Occipital lobe (tissue), 2 donors: ENCODE results near the gene GFRA1. TPM values are rescaled to one million over a fixed set of nuclear protein-coding genes. Genes with fewer than 3 reads are reported as not detected.
A peak's percentile ranks its signal among the peaks of the same experiment; 100 is the strongest.

Experiments
- DNase-seq: peaks from one replicate; lab custom pipeline; 2025; lab: John Stamatoyannopoulos, UW
- total RNA-seq: library from RNA; depleted of rRNA; stranded (reverse); fragments of >200 nt; gene quantifications from one replicate; pipeline ENCODE4 v1.2.3, GENCODE V29; 2014

Gene GFRA1
- total RNA-seq, 1 donor from 2014 or later, result 4.7 TPM

GRCh38 chr10:116241642-116242410 is 31.2 kb downstream of the GFRA1 start:
- DNase-seq, result no peak

- DNase-seq, result no peak
Observed at GRCh38 chr10:116241085-116241484, 31.9 kb downstream of the GFRA1 start.

DNA sequence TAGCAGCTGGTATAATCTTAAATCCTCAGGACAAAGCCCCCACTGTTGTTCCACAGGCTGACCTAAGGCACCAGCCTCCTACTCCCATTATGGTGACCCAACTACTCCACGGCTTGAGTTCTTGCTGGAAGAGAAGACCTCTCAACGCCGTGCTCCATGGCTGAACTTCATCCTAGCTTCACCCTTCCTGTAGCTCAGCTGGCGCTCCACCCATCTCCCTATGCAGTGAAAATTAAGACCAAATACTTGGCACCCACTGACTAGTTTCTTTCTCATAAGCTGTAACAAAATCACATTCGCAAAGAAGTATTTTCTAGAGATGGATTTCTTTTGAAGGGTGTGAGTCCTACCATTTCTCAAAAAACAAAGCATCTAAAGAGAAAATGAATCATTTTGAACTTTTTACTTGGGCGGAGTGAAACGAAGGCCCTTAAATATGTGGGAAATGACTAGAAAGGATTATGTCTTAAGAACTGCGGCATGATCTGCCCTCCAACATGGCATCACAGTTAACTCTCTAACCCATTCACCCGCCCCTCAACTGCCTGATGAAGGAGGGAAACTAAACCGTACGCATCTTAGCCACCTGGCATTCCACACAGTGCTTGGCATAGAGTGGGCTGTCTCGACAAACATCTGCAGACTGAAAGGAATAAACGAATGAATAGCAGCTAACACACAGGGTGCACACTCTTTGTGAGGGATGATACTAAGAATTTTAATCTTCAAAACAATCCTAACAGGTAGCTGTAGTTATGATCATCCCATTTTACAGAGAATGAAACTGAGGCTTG is 32.7 kb downstream of the GFRA1 start:
- DNase-seq, result no peak

- DNase-seq, result no peak
Observed at GRCh38 chr10:116239229-116239628, 33.8 kb downstream of the GFRA1 start.

DNA sequence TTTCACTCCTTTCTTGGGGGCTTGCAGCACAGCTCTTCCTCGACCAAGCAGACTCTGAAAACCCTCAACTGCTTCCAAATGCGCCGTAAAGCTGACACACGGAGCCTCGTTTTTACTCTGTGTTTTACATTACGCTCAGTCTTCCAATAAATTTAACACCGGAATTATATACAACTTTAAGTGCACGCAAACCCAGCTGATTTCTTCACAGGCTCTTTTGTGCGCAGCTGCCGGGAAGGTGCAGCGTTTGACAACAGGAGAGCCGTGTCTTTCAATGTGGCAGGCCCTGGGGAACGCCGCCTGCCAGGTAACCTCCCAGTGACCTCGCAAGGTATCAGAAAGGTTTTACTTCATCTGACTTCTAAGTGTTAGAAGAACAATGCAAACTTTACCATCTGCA is 35.0 kb downstream of the GFRA1 start:
- DNase-seq, result no peak

DNA sequence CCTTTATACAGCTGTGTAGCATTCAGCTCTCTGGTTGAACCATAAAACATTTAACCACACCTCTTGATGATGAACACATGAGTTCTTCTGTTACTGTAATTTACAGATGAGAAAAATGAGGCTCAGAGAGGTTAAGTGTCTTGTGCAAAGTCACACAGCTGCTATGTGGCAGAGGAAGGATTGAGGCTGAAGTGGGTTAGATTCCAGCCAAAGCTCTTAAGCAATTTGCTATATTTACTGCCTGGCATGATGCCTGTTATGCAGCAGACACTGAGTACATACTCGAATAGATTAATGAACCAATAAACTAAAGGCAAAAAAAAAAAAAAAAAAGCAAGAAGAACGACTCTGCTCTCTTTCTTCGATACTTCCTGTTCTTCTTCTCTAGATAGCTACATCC is 35.7 kb downstream of the GFRA1 start:
- DNase-seq, result no peak

GRCh38 chr10:116233230-116233629 is 39.8 kb downstream of the GFRA1 start:
- DNase-seq, result no peak

- no peak for DNase-seq
Observed at GRCh38 chr10:116232613-116233012, 40.4 kb downstream of the GFRA1 start.

GRCh38 chr10:116226766-116227165 is 46.2 kb downstream of the GFRA1 start:
- no peak for DNase-seq

DNA sequence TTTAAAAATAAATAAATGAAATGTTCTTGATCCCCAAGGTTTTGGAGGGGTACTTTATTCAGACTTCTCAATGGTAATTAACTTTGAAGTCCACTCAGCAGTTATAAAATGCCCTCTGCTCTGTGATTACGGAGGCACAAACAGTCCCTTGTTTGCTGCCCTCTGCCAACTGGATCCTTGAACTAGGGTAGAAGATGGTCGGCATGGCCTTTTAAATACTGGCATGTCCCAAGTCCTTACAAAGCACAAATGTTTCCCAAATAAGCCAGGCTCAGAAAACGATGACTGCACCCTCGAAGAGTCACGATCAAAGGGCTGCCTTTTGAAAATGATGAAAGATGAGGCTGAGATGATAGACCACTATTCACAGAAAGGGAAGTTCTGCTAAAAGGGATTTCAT is 47.0 kb downstream of the GFRA1 start:
- DNase-seq, result no peak

- no peak for DNase-seq
Observed at GRCh38 chr10:116223289-116223688, 49.7 kb downstream of the GFRA1 start.

GRCh38 chr10:116221053-116221452 is 52.0 kb downstream of the GFRA1 start:
- DNase-seq, result no peak

DNA sequence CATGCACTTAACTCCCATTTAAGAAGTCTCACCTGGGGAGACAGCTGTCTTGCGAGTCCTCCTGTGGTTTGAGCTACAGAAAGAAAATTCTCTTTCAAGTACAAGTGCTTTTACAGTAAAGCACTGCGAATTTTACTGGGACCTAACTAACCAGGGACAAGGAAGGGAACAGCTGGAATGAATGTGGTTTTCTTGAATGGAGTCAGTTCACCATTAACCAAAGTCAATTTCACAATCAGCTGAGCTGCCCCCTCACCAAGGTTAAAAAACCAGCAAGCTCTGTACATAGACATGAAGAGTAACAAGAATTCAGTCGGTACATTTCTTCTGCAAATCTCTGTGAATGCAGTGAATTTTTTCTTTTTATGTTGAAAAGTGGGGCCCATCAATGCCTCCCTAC is 56.3 kb downstream of the GFRA1 start:
- no peak for DNase-seq

DNA sequence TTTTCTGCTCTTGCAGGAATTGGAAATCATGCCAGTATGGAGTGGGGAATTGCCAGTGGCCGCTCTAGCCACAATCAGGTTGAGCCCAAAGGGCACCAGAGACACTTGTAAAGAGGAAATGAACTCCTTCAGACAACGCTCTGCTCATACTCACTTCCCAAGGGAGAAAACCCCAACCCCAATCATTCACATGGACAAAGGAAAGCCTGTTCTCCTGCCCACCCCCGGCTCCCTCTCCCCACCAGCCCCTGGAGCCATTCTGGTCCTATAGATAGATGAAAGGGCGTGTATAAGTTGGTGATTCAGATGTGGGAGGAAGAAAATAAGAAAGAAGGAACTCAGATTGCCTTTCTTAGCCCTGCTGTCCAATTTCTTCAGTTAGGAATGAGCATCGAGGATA is 57.4 kb downstream of the GFRA1 start:
- no peak for DNase-seq

GRCh38 chr10:116211682-116212081 is 61.3 kb downstream of the GFRA1 start:
- no peak for DNase-seq

GRCh38 chr10:116210588-116211346 is 62.2 kb downstream of the GFRA1 start:
- DNase-seq, result no peak

- no peak for DNase-seq
Observed at GRCh38 chr10:116209781-116210180, 63.2 kb downstream of the GFRA1 start.

DNA sequence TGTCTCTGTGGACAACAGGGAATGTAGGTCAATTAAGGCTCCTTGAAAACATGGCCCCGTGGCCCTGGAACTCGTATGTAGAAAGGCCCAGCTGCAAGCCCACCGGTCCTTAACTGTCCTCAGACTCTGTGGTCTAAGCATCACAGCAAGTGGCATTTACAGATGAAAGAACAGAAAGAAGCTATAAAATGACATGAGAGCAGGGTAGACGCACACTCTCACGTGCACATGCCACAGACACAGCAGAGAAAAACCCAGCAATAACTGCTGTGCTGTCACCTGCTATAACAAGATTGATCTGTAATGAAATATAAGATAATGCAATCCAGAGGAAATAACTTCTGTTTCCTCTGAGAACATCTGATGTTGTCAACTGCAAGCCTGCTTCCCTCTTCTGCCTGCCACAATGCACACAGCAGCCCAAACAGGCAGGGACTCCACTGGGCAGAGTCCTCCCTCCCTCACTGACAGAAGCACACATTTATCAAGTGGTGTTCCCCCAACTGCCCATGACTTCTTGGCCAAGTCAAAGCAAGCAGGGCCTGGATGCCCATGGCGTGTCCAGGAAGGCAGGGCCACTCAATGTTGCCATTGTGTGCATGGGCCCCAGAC is 63.9 kb downstream of the GFRA1 start:
- no peak for DNase-seq

- peak; percentile 19 for DNase-seq
Observed at GRCh38 chr10:116207690-116208089, 65.3 kb downstream of the GFRA1 start.

GRCh38 chr10:116203661-116204060 is 69.3 kb downstream of the GFRA1 start:
- DNase-seq, result no peak

DNA sequence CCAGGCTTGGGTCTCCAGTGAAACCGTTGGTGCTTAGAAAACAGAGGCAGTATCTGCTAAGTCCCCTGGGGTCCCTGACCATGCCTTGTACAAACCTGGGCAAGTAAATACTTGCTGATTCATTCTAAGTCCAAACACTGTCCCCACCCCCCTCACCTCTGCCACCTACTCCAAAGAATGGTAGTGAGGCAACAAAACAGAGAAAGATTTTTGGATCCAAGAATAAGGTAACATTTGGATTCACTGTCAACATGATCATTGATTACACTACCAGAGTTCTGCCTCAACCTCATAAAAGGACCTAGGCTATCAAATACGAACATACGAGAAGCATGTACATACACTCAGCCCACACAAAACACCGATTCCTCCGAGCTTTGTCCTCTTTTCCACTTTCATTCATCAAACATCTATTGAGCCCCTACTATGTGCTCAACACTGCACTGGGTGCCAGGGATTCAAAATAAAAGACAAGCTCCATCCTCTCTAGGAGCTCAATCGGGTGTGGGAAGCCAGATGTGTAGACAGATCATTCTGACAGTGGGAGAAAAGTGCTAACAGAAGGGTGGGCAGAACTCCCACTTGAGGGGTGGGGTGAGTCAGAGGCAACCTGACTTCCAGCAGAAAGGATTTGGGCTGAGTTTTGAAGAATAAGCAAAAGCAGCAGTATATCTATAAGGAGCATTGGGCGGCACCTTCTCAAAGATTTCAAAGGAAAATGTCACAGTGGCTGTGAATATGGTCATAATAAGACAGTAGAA is 71.2 kb downstream of the GFRA1 start:
- DNase-seq, result no peak
